Heart right ventricle (tissue), 16 donors: Measurements from ENCODE around the gene JUP. TPM values are rescaled to one million over a fixed set of nuclear protein-coding genes. Genes with fewer than 3 reads are reported as not detected.

Experiments
- ATAC-seq, 8 donors: fragments of 200-7000 bp; cut with Tn5 transposase; one replicate each; pipeline ENCODE4 v1.9.1; 2020; ENCODE audit warnings: mild to moderate bottlenecking in 8 of 8, moderate library complexity in 8 of 8, moderate number of reproducible peaks in 1 of 8
- DNase-seq, 2 donors: peaks; one replicate each; pipeline ENCODE4 v3.0.0-alpha.2; 2020
- H3K27ac ChIP-seq, 10 donors: fragments of 200-600 bp; sonication (generic) in 2 of 10; one replicate each; pipeline versions ENCODE4 v1.5.0 to v1.8.0; 2020 to 2022; ENCODE audit warnings: mild to moderate bottlenecking in 3 of 10
- H3K27me3 ChIP-seq, 7 donors: fragments of 200-600 bp; one replicate each; pipeline ENCODE4 v1.8.0; 2021 to 2022; ENCODE audit warnings: mild to moderate bottlenecking in 2 of 7
- H3K36me3 ChIP-seq, 9 donors: fragments of 200-600 bp; sonication (generic) in 1 of 9; one replicate each; pipeline versions ENCODE4 v1.5.0 to v1.8.0; 2020 to 2022; ENCODE audit warnings: mild to moderate bottlenecking in 2 of 9
- H3K4me1 ChIP-seq, 9 donors: fragments of 200-600 bp; sonication (generic) in 1 of 9; one replicate each; pipeline versions ENCODE4 v1.5.0 to v1.8.0; 2020 to 2022; ENCODE audit warnings: mild to moderate bottlenecking in 4 of 9
- H3K4me3 ChIP-seq, 10 donors: fragments of 200-600 bp; sonication (generic) in 2 of 10; one replicate each; pipeline versions ENCODE4 v1.5.0 to v1.8.0; 2020 to 2022; ENCODE audit warnings: mild to moderate bottlenecking in 7 of 10, moderate library complexity in 2 of 10
- H3K9me3 ChIP-seq, 11 donors: fragments of 200-600 bp in 10 of 11; sonication (generic) in 2 of 11; one replicate each; pipeline versions ENCODE4 v1.5.0 to v1.8.0; 2013 to 2022; ENCODE audit warnings: mild to moderate bottlenecking in 2 of 11, control low read depth in 1 of 11, moderate library complexity in 1 of 11
- CTCF ChIP-seq, 9 donors: fragments of 200-600 bp; sonication (generic) in 2 of 9; IDR thresholded peaks; one replicate each; pipeline versions ENCODE4 v1.5.0 to v1.8.0; 2021 to 2022; ENCODE audit warnings: antibody characterized with exemption in 9 of 9, mild to moderate bottlenecking in 5 of 9, moderate library complexity in 1 of 9
- WGBS, 2 donors: extraction: QIAGEN DNeasy Blood & Tissue Kit; methylation state at CpG; one replicate each; pipeline ENCODE4 v1.1.7; 2013; ENCODE audit warnings: inconsistent platforms in 1 of 2; 5-methylcytosine and 5-hydroxymethylcytosine counted together
- intact Hi-C, 10 donors: fragments of 100-400 bp; cut with DNase I; formaldehyde crosslinking; loops; one replicate each; pipeline versions ENCODE4 v1.11.1 to v1.14.2; 2022
- polyA plus RNA-seq, 2 donors: library from polyadenylated mRNA; stranded (reverse); fragments of 200-250 nt; gene quantifications; one replicate each; pipeline ENCODE4 v1.2.3, GENCODE V29; 2013
- total RNA-seq, 10 donors: library from RNA; stranded (reverse); fragmentation: NEBNext Ultra II Directional in 3 of 10; extraction: Animal tissue kit (Norgen Biotek cat#: 25700) in 3 of 10; gene quantifications; one replicate each; pipeline versions ENCODE4 v1.2.1 to v1.2.4, GENCODE V29; 2021 to 2023
- donor health status: Arrhythmogenic right ventricular cardiomyopathy.
- donor health status: ischemic (EF 13 %, LVEDD 7.1; RV severe dilation, severe dysfunction).
- donor health status: healthy with polysubstance abuse.
- donor health status: DM: no; HTN: yes; CAD: no.
- donor health status: DM: no; HTN: no; CAD: no.
- donor health status: ischemic (EF 25% LVEDD 6.9; RV normal size, moderate dysfunction).
- donor health status: ischemic (EF 25% LVEDD 5.7; RV mildly dilated, moderate dysfunction).
- donor health status: healthy.
- donor health status: DM: yes; HTN: yes; CAD: no.
- donor health status: Ischemic cardiomyopathy.
- donor health status: ischemic (EF 35%, LVEDD 5.7; RV mildly dilated, moderate dysfunction).
- donor health status: nonischemic (EF 11% LVEDD 7.7; RV severe dilation, severe dysfunction).
- donor health status: DM: yes; HTN: yes; CAD: no.
- donor health status: PGD.
- donor health status: ischemic (EF 29% LVEDD 5.4; RV normal size, mild dysfunction).
- donor health status: nonischemic (EF 23%, LVEDD 6.1; RV moderate dilation, normal function).

The JUP gene
- total and polyA plus RNA-seq, 12 donors = 80.2 to 217 (median 154) TPM

GRCh38 chr17:41822216-41823140 is 36.0 kb upstream of the JUP start:
- ATAC-seq (no peak), DNase-seq (no peak)
- intact Hi-C loops = no loop called here
- Histone ChIP-seq H3K36me3 (peaks cover 0 to 43% (median 7%) of the 10 kb centered on the region in 9 donors), H3K27ac (no peak overlapping the region), H3K4me1 (no peaks in the 10 kb centered on the region), H3K9me3 (no peaks in the 10 kb centered on the region), H3K27me3 (no peaks in the 10 kb centered on the region), H3K4me3 (no peak overlapping the region)
- WGBS, 2 donors = 79 to 83% methylated on average over 12 of the region's 12 CpGs
- no peak for TF ChIP-seq CTCF (IDR thresholded peaks at IDR 0.05)

DNA sequence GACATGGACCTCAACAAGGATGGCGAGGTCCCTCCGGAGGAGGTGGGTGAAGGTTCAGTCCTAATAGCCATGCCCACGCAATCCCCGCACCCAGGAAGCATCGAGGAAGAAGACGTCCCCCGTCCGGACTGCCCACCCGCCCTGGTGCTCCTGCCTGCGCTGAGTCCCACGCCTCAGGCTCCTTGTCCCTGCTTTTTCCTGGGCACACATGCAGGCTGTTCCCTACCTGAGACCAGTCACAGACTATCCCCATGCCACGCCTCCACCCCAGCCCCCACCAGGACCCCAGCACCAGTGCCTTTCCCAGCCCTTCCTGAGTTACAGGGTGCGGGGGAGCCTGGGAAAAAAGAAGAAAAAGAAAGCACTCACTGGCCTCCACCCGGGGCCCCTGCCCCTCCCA is 35.3 kb upstream of the JUP start:
- peaks cover 0 to 36% (median under 1%) of the 10 kb centered on the region in 9 donors for H3K36me3 ChIP-seq
- H3K4me1 ChIP-seq = no peaks in the 10 kb centered on the region
- no peak for TF ChIP-seq CTCF (IDR thresholded peaks at IDR 0.05)
- intact Hi-C loops = no loop called here
- H3K27me3 ChIP-seq = no peaks in the 10 kb centered on the region
- ATAC-seq (no peak), DNase-seq (no peak)
- WGBS, 2 donors = 87 to 90% methylated on average over 14 of the region's 14 CpGs
- no peaks in the 10 kb centered on the region for H3K9me3 ChIP-seq
- no peak overlapping the region for H3K4me3 ChIP-seq
- H3K27ac ChIP-seq = no peak overlapping the region

DNA sequence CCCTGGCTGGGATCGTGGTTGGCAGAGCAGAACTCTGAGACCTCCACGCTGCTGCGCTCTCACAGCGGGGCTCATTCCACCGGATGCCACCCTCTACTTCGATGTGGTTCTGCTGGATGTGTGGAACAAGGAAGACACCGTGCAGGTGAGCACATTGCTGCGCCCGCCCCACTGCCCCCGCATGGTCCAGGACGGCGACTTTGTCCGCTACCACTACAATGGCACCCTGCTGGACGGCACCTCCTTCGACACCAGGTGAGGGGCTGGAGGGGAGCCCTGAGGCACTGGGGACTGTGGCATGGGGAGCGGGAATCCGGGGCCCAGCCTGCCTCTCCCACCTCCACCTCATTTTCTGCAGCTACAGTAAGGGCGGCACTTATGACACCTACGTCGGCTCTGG is 31.5 kb upstream of the JUP start:
- Histone ChIP-seq H3K27ac (no peak overlapping the region), H3K9me3 (no peaks in the 10 kb centered on the region), H3K4me1 (peaks cover 0 to 7% (median 2%) of the 10 kb centered on the region in 9 donors), H3K36me3 (peaks cover 0 to 8% (median 0%) of the 10 kb centered on the region in 9 donors), H3K27me3 (peaks cover 0 to 1% (median 0%) of the 10 kb centered on the region in 7 donors), H3K4me3 (no peak overlapping the region)
- no peak for ATAC-seq
- WGBS, 2 donors = 97 to 98% methylated on average over 20 of the region's 20 CpGs
- DNase-seq = no peak
- no peak for TF ChIP-seq CTCF (IDR thresholded peaks at IDR 0.05)
- intact Hi-C loops = no loop called here

DNA sequence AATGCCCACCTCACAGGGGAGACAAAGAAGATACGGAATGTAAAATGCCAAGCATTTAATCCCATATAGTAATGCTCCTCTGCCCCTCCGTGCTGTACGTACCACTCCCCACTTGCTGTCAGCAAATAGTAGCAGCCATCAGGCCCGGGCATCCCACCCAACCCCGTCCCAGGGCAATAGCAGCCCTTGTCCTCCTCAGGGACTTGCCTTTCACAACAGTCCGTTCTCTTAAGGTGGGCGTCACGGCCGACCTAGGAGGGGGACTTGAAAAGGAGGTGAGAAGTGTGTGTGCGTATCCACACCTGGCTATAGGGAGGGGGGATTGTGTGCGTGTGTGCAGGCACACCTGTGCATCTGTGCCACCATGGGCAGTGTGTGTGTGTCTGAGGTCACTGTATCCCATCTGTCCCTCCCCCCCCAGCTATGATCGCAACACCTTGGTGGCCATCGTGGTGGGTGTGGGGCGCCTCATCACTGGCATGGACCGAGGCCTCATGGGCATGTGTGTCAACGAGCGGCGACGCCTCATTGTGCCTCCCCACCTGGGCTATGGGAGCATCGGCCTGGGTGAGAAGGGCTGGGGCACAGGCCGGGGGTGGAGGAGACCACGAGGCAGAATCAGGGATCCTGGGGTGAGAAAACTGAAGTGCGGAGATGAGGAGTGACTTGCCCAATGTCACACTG is 30.3 kb upstream of the JUP start:
- intact Hi-C loops = no loop called here
- Histone ChIP-seq H3K27me3 (peaks cover 0 to 14% (median 0%) of the 10 kb centered on the region in 7 donors), H3K9me3 (no peaks in the 10 kb centered on the region), H3K4me3 (no peak overlapping the region), H3K27ac (no peak overlapping the region), H3K4me1 (peaks cover 0 to 15% (median 11%) of the 10 kb centered on the region in 9 donors), H3K36me3 (peaks cover 0 to 8% (median 0%) of the 10 kb centered on the region in 9 donors)
- no peak for ATAC-seq
- TF ChIP-seq CTCF (IDR thresholded peaks at IDR 0.05) = no peak
- no peak for DNase-seq
- WGBS, 2 donors = 94 to 95% methylated on average over 23 of the region's 23 CpGs
